Lower leg skin (tissue), 4 donors: Measurements from ENCODE around the gene SOX1. TPM values are rescaled to one million over a fixed set of nuclear protein-coding genes. Genes with fewer than 3 reads are reported as not detected.

Experiments
- DNase-seq, 2 donors: peaks; one replicate each; pipeline ENCODE4 v3.0.0-alpha.2; 2019; ENCODE audit warnings: low spot score in 2 of 2
- H3K4me3 ChIP-seq: fragments of 200-600 bp; sonication (generic); 2 replicates; pipeline ENCODE4 v1.5.1; 2017; ENCODE audit warnings: mild to moderate bottlenecking, low read depth; ENCODE audit not compliant: poor library complexity, severe bottlenecking
- CTCF ChIP-seq, 3 donors: fragments of 450-650 bp; IDR thresholded peaks; one replicate each; pipeline ENCODE4 v1.5.1; 2016; ENCODE audit warnings: antibody characterized with exemption in 3 of 3, mild to moderate bottlenecking in 3 of 3, moderate library complexity in 2 of 3
- POLR2A ChIP-seq, 2 donors: fragments of 450-650 bp; IDR thresholded peaks; one replicate each; pipeline ENCODE4 v1.6.1; 2016 to 2017; ENCODE audit warnings: antibody characterized with exemption in 2 of 2, mild to moderate bottlenecking in 1 of 2, moderate library complexity in 1 of 2
- WGBS, 2 donors: methylation state at CpG; one replicate each; pipeline ENCODE4 v1.1.5; 2018; 5-methylcytosine and 5-hydroxymethylcytosine counted together
- intact Hi-C: fragments of 100-400 bp; cut with DNase I; formaldehyde crosslinking; loops from one replicate; pipeline ENCODE4 v1.15.0; 2023; ENCODE audit warnings: low total_unique reads
- total RNA-seq, 4 donors: library from RNA; depleted of rRNA; stranded (reverse); fragments of >200 nt; gene quantifications; one replicate each; pipeline ENCODE4 v1.1.0, GENCODE V29; 2016

The SOX1 gene
- total RNA-seq, 4 donors from 2014 or later: 0.10 to 0.29 (median 0.13) TPM; not detected in 1

DNA sequence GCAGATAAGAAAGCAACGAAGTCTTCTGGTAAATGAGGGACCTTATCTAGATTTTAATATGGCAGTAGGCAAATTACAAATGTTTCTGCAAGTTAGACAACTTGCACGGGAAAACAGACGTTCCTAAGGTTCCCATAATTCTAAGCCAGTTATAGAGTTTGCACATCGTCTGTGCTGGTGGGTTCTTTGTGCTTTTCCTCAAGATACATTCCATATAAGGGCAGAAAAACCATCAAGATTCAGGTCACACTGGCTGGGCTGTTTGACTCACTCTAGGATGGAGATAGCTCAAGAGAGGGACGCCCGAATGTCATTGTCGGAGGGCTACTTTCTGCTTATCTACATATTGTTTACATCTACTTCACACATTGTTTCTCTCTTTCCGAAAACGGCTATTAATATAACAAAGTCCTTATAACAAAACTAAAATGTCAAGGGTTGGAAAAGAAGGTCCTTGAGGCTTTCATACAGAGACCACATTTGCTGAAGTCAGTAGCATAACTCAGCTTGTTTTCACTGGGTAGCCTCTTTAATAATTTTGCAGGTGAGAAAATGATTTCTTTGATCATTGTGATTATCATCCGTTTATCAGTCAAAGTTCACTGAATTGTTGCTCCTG lies 44.4 kb downstream of the SOX1 start:
- no peak for TF ChIP-seq POLR2A (IDR thresholded peaks at IDR 0.05)
- TF ChIP-seq CTCF (IDR thresholded peaks at IDR 0.05): no peak
- no peak overlapping the region for H3K4me3 ChIP-seq
- WGBS, 2 donors: 67 to 73% methylated on average over 10 of the region's 10 CpGs
- DNase-seq: no peak
- intact Hi-C loops: no loop called here

GRCh38 chr13:112112534-112113276 lies 45.8 kb downstream of the SOX1 start:
- no peak for DNase-seq
- intact Hi-C loops: no loop called here
- no peak for TF ChIP-seq POLR2A (IDR thresholded peaks at IDR 0.05)
- no peak for TF ChIP-seq CTCF (IDR thresholded peaks at IDR 0.05)
- no peak overlapping the region for H3K4me3 ChIP-seq
- 84 to 85% methylated on average over 15 of the region's 15 CpGs for WGBS, 2 donors

GRCh38 chr13:112113348-112113747 lies 46.4 kb downstream of the SOX1 start:
- DNase-seq: no peak
- no peak for TF ChIP-seq CTCF (IDR thresholded peaks at IDR 0.05)
- no peak for TF ChIP-seq POLR2A (IDR thresholded peaks at IDR 0.05)
- 46 to 51% methylated on average over 7 of the region's 7 CpGs for WGBS, 2 donors
- H3K4me3 ChIP-seq: no peak overlapping the region
- intact Hi-C loops: no loop called here

- DNase-seq: no peak
- WGBS, 2 donors: 42 to 58% methylated on average over 4 of the region's 4 CpGs
- intact Hi-C loops: no loop called here
- TF ChIP-seq CTCF (IDR thresholded peaks at IDR 0.05) (no peak), POLR2A (IDR thresholded peaks at IDR 0.05) (no peak)
- H3K4me3 ChIP-seq: no peak overlapping the region
Measured at GRCh38 chr13:112113851-112114250, 46.9 kb downstream of the SOX1 start.

- WGBS, 2 donors: 74 to 76% methylated on average over 11 of the region's 11 CpGs
- intact Hi-C loops: no loop called here
- H3K4me3 ChIP-seq: no peak overlapping the region
- TF ChIP-seq CTCF (IDR thresholded peaks at IDR 0.05) (no peak), POLR2A (IDR thresholded peaks at IDR 0.05) (no peak)
- no peak for DNase-seq
Measured at GRCh38 chr13:112114391-112114790, 47.4 kb downstream of the SOX1 start.
